AG04450 (cell line): ENCODE measurements around the gene ESPNL. TPM values are rescaled to one million over a fixed set of nuclear protein-coding genes. Genes with fewer than 3 reads are reported as not detected.

Experiments
- CTCF ChIA-PET: fragments of 300-600, 350-600 bp; formaldehyde crosslinking; extraction: SDS; loops from one replicate; lab custom pipeline; 2022; ENCODE audit warnings: antibody characterized with exemption, inconsistent platforms; lab: Charles Lee
- POLR2A ChIA-PET: fragments of 350-600 bp; formaldehyde crosslinking; extraction: SDS; loops from one replicate; lab custom pipeline; 2021; ENCODE audit warnings: antibody characterized with exemption, inconsistent platforms; lab: Yijun Ruan, JAX
- DNase-seq: peaks from one replicate; pipeline ENCODE4 v3.0.0-alpha.2; 2011; ENCODE audit warnings: low read depth, low spot score
- H3K27ac ChIP-seq: one replicate; pipeline ENCODE4 v1.5.1; 2012; ENCODE audit warnings: low read depth, low read length, control low read depth
- H3K27me3 ChIP-seq: one replicate; pipeline ENCODE4 v1.6.0; 2012; ENCODE audit warnings: low read length; ENCODE audit not compliant: control insufficient read depth, insufficient read depth
- H3K4me3 ChIP-seq: 2 replicates; pipeline ENCODE4 v1.5.1; 2011; ENCODE audit warnings: mild to moderate bottlenecking, low read depth, low read length, control low read depth
- H3K9me3 ChIP-seq: 2 replicates; pipeline ENCODE4 v1.5.1; 2012; ENCODE audit warnings: low read length; ENCODE audit not compliant: control insufficient read depth, insufficient read depth
- CTCF ChIP-seq: IDR thresholded peaks from 2 replicates; pipeline ENCODE4 v1.5.1; 2011; ENCODE audit warnings: low read depth, low read length, control low read depth, inconsistent platforms
- polyA plus RNA-seq: library from polyadenylated mRNA; depleted of rRNA; stranded (reverse); fragments of >200 nt; gene quantifications from 2 replicates; pipeline ENCODE4 v1.2.3, GENCODE V29; 2011

ESPNL gene
- polyA plus RNA-seq, 1 experiment: 1.0 TPM

GRCh38 chr2:238137885-238138284 is 37.7 kb downstream of the ESPNL start:
- POLR2A ChIA-PET: interaction anchor here (0.6 to 0.7 kb wide), 2 partner anchors 10 to 329 kb away, joined by 3 to 6 read pairs; no protein-coding TSS in a partner anchor
- CTCF ChIA-PET: interaction anchor here (1.0 kb wide), 1 partner anchor 11 kb away, joined by 8 read pairs; no protein-coding TSS in a partner anchor
- Histone ChIP-seq H3K27ac (no peak overlapping the region), H3K9me3 (no peaks in the 10 kb centered on the region; the same call in 1 of the 2 replicates), H3K27me3 (no peaks in the 10 kb centered on the region), H3K4me3 (no peak overlapping the region)
- TF ChIP-seq CTCF: no peak
- DNase-seq: no peak

GRCh38 chr2:238138331-238139195 is 38.4 kb downstream of the ESPNL start, which contains the start of gene KLHL30:
Gene KLHL30, plus strand, starts transcription at chr2:238138668. Its CDS starts 2,087 bp downstream, at chr2:238140755.
- ChIA-PET POLR2A (interaction anchor here (0.7 kb wide), 1 partner anchor 330 kb away, joined by 6 read pairs; no protein-coding TSS in a partner anchor), CTCF (interaction anchor here (0.5 kb wide), 1 partner anchor 204 kb away, joined by 3 read pairs; no protein-coding TSS in a partner anchor)
- no peak for DNase-seq
- no peak within 1 kb of the TSS for H3K4me3 ChIP-seq
- H3K27me3 ChIP-seq: no peaks in the 10 kb centered on the region
- no peak within 1 kb of the TSS for H3K27ac ChIP-seq
- H3K9me3 ChIP-seq: no peaks in the 10 kb centered on the region; the same call in 1 of the 2 replicates
- TF ChIP-seq CTCF: no peak

GRCh38 chr2:238139196-238140039 is 39.3 kb downstream of the ESPNL start:
- Histone ChIP-seq H3K27me3 (no peaks in the 10 kb centered on the region), H3K4me3 (no peak overlapping the region), H3K9me3 (peaks cover 4% of the 10 kb centered on the region; the same call in 1 of the 2 replicates), H3K27ac (no peak overlapping the region)
- DNase-seq: no peak
- TF ChIP-seq CTCF: peak; percentile 36
- ChIA-PET POLR2A (no interaction called here), CTCF (interaction anchor here (0.5 kb wide), 1 partner anchor 205 kb away, joined by 3 read pairs; no protein-coding TSS in a partner anchor)

- no peaks in the 10 kb centered on the region for H3K27me3 ChIP-seq
- no peak overlapping the region for H3K4me3 ChIP-seq
- H3K27ac ChIP-seq: no peak overlapping the region
- TF ChIP-seq CTCF: no peak
- POLR2A ChIA-PET: no interaction called here
- DNase-seq: no peak
- H3K9me3 ChIP-seq: peaks cover 7% of the 10 kb centered on the region; the same call in 1 of the 2 replicates
- CTCF ChIA-PET: no interaction called here
Measured at GRCh38 chr2:238140040-238140439, 39.9 kb downstream of the ESPNL start.
